Uterus (tissue), 4 donors: ENCODE measurements around the gene GABRB1. TPM values are rescaled to one million over a fixed set of nuclear protein-coding genes. Genes with fewer than 3 reads are reported as not detected.

Experiments
- DNase-seq, 2 donors: peaks; one replicate each; pipeline ENCODE4 v3.0.0-alpha.2; 2019 to 2020
- H3K27ac ChIP-seq, 2 donors: fragments of 200-600 bp; sonication (generic); 1 replicate in 1 of 2; 2 replicates in 1 of 2; pipeline ENCODE4 v1.5.1; 2016 to 2018
- H3K27me3 ChIP-seq, 2 donors: fragments of 200-600 bp; sonication (generic); one replicate each; pipeline ENCODE4 v1.5.1; 2018 to 2019; ENCODE audit warnings: control low read depth in 1 of 2
- H3K36me3 ChIP-seq, 2 donors: fragments of 200-600 bp; sonication (generic); one replicate each; pipeline ENCODE4 v1.5.1; 2019; ENCODE audit warnings: control low read depth in 1 of 2
- H3K4me1 ChIP-seq, 2 donors: fragments of 200-600 bp; sonication (generic); one replicate each; pipeline ENCODE4 v1.5.1; 2018 to 2019; ENCODE audit warnings: control low read depth in 1 of 2
- H3K4me3 ChIP-seq, 2 donors: fragments of 200-600 bp; sonication (generic); 1 replicate in 1 of 2; 2 replicates in 1 of 2; pipeline ENCODE4 v1.5.1; 2018 to 2019; ENCODE audit warnings: mild to moderate bottlenecking in 1 of 2
- H3K9me3 ChIP-seq, 2 donors: fragments of 200-600 bp; sonication (generic); one replicate each; pipeline ENCODE4 v1.5.1; 2019; ENCODE audit warnings: control low read depth in 1 of 2
- CTCF ChIP-seq, 4 experiments: fragments of 200-600 bp in 2 of 4; fragments of 450-650 bp in 2 of 4; sonication (generic) in 2 of 4; IDR thresholded peaks; one replicate each; pipeline ENCODE4 v1.5.1; 2016 to 2019; ENCODE audit warnings: antibody characterized with exemption in 4 of 4, mild to moderate bottlenecking in 2 of 4, moderate library complexity in 1 of 4
- POLR2A ChIP-seq, 2 donors: fragments of 450-650 bp; IDR thresholded peaks; one replicate each; pipeline ENCODE4 v1.6.1; 2016; ENCODE audit warnings: antibody characterized with exemption in 2 of 2, mild to moderate bottlenecking in 1 of 2, moderate library complexity in 1 of 2
- intact Hi-C: fragments of 100-400 bp; cut with DNase I; formaldehyde crosslinking; loops from one replicate; pipeline ENCODE4 v1.15.1; 2023; ENCODE audit warnings: low total_unique reads
- total RNA-seq, 4 donors: library from RNA; depleted of rRNA in 3 of 4; stranded (reverse); fragments of >200 nt in 3 of 4; gene quantifications; one replicate each; pipeline versions ENCODE4 v1.1.0 to v1.2.4, GENCODE V29; 2014 to 2023
- donor health status: DM: yes; HTN: yes; CAD: no.

The GABRB1 gene
- total RNA-seq, 4 donors from 2014 or later = 1.2 to 1.5 TPM; not detected in 2

GRCh38 chr4:47010347-47010911 lies 20.9 kb upstream of the GABRB1 start:
- H3K4me1 ChIP-seq = no peaks in the 10 kb centered on the region
- intact Hi-C loops = no loop called here
- H3K4me3 ChIP-seq = no peak overlapping the region
- H3K27me3 ChIP-seq = no peaks in the 10 kb centered on the region
- DNase-seq = no peak
- no peaks in the 10 kb centered on the region for H3K36me3 ChIP-seq
- H3K27ac ChIP-seq = no peak overlapping the region
- no peak for TF ChIP-seq POLR2A (IDR thresholded peaks at IDR 0.05)
- no peak for TF ChIP-seq CTCF (IDR thresholded peaks at IDR 0.05)
- no peaks in the 10 kb centered on the region for H3K9me3 ChIP-seq

DNA sequence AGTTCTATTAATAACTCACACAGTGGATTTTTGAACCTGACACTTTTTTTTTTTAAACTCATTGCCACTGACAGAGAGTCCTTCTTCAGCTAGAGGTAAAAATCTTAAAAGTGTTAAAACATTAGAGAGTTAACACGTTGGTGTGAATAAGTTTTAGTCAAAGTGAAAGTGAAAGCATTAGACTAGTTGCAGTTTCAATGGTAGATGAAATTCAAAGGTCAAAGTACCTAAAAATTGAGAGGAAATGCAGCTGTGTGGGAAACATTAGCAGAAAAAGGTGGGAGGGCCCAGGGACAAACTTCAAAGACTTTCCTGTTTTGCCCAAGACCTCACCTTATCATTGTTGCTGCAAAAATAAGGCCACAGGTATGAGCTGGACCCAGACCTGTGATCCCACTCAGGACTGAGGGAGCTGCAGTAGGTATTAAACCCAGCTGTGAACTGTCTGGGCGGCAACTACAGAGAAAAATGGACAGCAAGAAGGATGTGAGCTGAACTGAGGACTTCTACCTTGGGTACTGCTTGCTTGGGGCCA lies 20.4 kb upstream of the GABRB1 start:
- no peaks in the 10 kb centered on the region for H3K9me3 ChIP-seq
- intact Hi-C loops = no loop called here
- no peaks in the 10 kb centered on the region for H3K27me3 ChIP-seq
- H3K27ac ChIP-seq = no peak overlapping the region
- H3K36me3 ChIP-seq = no peaks in the 10 kb centered on the region
- no peak for TF ChIP-seq CTCF (IDR thresholded peaks at IDR 0.05)
- no peak for TF ChIP-seq POLR2A (IDR thresholded peaks at IDR 0.05)
- H3K4me1 ChIP-seq = no peaks in the 10 kb centered on the region
- no peak for DNase-seq
- no peak overlapping the region for H3K4me3 ChIP-seq

DNA sequence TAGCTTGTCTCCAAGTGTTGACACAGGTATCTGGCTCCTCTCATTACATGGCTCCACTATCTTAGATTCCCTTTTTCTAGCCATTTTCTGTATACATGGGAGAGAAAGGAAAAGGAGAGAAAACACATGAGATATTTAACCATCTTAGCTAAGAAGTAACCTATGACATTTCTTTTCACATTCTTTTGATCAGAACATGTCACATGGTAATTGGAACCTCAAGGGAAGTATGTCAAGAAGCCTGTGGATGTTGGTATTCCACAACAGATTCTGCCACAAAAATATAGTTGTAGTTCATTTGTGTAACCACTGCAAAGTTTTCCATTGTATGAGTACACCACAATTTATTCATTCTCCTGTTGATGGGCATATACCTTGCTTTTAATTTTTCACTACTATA lies 18.7 kb upstream of the GABRB1 start:
- intact Hi-C loops = no loop called here
- Histone ChIP-seq H3K27me3 (no peaks in the 10 kb centered on the region), H3K4me3 (no peak overlapping the region), H3K4me1 (no peaks in the 10 kb centered on the region), H3K36me3 (no peaks in the 10 kb centered on the region), H3K27ac (no peak overlapping the region), H3K9me3 (no peaks in the 10 kb centered on the region)
- no peak for DNase-seq
- TF ChIP-seq POLR2A (IDR thresholded peaks at IDR 0.05) = no peak
- no peak for TF ChIP-seq CTCF (IDR thresholded peaks at IDR 0.05)

DNA sequence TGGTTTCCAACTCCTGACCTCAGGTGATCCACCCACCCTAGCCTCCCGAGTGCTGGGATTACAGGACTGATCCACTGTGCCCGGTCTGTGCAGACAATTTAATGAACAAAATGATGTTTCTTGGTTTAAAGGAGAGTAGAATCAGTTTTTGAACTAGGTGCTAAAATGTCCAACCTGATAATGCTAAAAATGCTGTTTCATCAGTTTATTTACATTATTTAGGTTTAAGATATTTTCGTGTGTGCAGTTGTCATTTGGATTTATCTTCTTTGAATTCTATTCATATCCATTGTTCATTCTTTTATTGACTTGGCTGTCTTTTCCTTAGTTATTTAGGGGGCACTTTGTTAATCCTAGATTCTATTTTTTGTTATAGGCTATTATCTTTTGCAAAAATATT lies 18.0 kb upstream of the GABRB1 start:
- Histone ChIP-seq H3K9me3 (no peaks in the 10 kb centered on the region), H3K4me3 (no peak overlapping the region), H3K27me3 (no peaks in the 10 kb centered on the region), H3K36me3 (no peaks in the 10 kb centered on the region), H3K4me1 (no peaks in the 10 kb centered on the region), H3K27ac (no peak overlapping the region)
- DNase-seq = no peak
- intact Hi-C loops = no loop called here
- no peak for TF ChIP-seq CTCF (IDR thresholded peaks at IDR 0.05)
- TF ChIP-seq POLR2A (IDR thresholded peaks at IDR 0.05) = no peak

DNA sequence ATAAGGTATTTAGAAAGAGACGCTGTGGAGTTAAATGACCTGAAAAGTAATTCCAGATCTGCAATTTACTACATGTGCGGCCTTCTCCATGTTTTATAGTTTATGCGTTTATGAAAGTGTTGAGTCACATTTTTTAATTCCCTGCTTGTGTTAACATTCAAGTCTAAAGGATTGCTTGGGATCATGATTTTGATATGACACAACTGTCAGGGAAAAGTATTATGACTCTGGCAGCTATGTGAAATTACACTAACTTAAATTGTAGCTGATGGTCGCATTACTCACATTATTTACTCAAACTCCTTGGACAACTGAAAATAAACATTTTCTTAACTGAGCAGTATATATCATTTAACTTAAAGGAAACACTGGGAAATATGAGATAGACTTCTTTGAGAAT lies 14.3 kb upstream of the GABRB1 start:
- H3K9me3 ChIP-seq = no peaks in the 10 kb centered on the region
- H3K4me3 ChIP-seq = no peak overlapping the region
- no peaks in the 10 kb centered on the region for H3K36me3 ChIP-seq
- no peak overlapping the region for H3K27ac ChIP-seq
- DNase-seq = no peak
- intact Hi-C loops = no loop called here
- TF ChIP-seq POLR2A (IDR thresholded peaks at IDR 0.05) (no peak), CTCF (IDR thresholded peaks at IDR 0.05) (no peak)
- H3K27me3 ChIP-seq = no peaks in the 10 kb centered on the region
- no peaks in the 10 kb centered on the region for H3K4me1 ChIP-seq
